Natural killer cell (primary cell): ENCODE measurements around the gene NOXRED1. TPM values are rescaled to one million over a fixed set of nuclear protein-coding genes. Genes with fewer than 3 reads are reported as not detected.
"Not testable (repeated sequence)": the region's sequence is repeated elsewhere in the genome, so short reads cannot be mapped to it uniquely, and the experiment has no call there.

ENCODE experiments used
- ATAC-seq, 3 donors: fragments of 150-1000 bp in 2 of 3; fragments of 200-7000 bp in 1 of 3; cut with Tn5 transposase; 1 replicate in 1 of 3; 2 replicates in 2 of 3; pipeline ENCODE4 v1.10.0; 2021; ENCODE audit warnings: mild to moderate bottlenecking in 2 of 3, moderate library complexity in 2 of 3
- DNase-seq, 2 donors: peaks; one replicate each; pipeline versions ENCODE4 v3.0.0 to v3.0.0-alpha.2; 2013 to 2021; ENCODE audit warnings: mixed read lengths in 1 of 2
- H3K27ac ChIP-seq: one replicate; pipeline ENCODE4 v1.5.1; 2013; ENCODE audit warnings: mild to moderate bottlenecking, low read length
- H3K27me3 ChIP-seq: one replicate; pipeline ENCODE4 v1.6.1; 2013; ENCODE audit warnings: low read length; ENCODE audit not compliant: control insufficient read depth, insufficient read depth
- H3K36me3 ChIP-seq: one replicate; pipeline ENCODE4 v1.6.1; 2013; ENCODE audit warnings: low read length; ENCODE audit not compliant: control insufficient read depth, insufficient read depth
- H3K4me1 ChIP-seq: one replicate; pipeline ENCODE4 v1.6.1; 2013; ENCODE audit warnings: low read length; ENCODE audit not compliant: control insufficient read depth, insufficient read depth
- H3K4me3 ChIP-seq: one replicate; pipeline ENCODE4 v1.5.1; 2013; ENCODE audit warnings: low read length
- H3K9me3 ChIP-seq: one replicate; pipeline ENCODE4 v1.6.1; 2013; ENCODE audit warnings: low read length; ENCODE audit not compliant: control insufficient read depth, insufficient read depth
- H3K27ac Mint-ChIP-seq, 2 donors: one replicate each; pipeline ENCODE4 v1.8.0; 2022; ENCODE audit warnings: mild to moderate bottlenecking in 2 of 2, mixed read lengths in 2 of 2, moderate library complexity in 1 of 2
- H3K27me3 Mint-ChIP-seq, 2 donors: one replicate each; pipeline ENCODE4 v1.8.0; 2022; ENCODE audit warnings: low read depth in 2 of 2, mixed read lengths in 2 of 2
- H3K36me3 Mint-ChIP-seq: one replicate; pipeline ENCODE4 v1.8.0; 2022; ENCODE audit warnings: mixed read lengths
- H3K4me1 Mint-ChIP-seq, 2 donors: one replicate each; pipeline ENCODE4 v1.8.0; 2022; ENCODE audit warnings: mixed read lengths in 2 of 2
- H3K4me3 Mint-ChIP-seq: one replicate; pipeline ENCODE4 v1.8.0; 2022; ENCODE audit warnings: mild to moderate bottlenecking, moderate library complexity, mixed read lengths
- H3K9me3 Mint-ChIP-seq, 2 donors: one replicate each; pipeline ENCODE4 v1.8.0; 2022; ENCODE audit warnings: mixed read lengths in 2 of 2
- WGBS: methylation state at CpG from one replicate; pipeline ENCODE4 v1.1.7; 2013; ENCODE audit warnings: missing lambda C conversion rate; ENCODE audit not compliant: insufficient coverage; 5-methylcytosine and 5-hydroxymethylcytosine counted together
- intact Hi-C: fragments of 100-400 bp; cut with micrococcal nuclease; formaldehyde crosslinking; loops from one replicate; pipeline ENCODE4 v1.14.2; 2022
- total RNA-seq, 4 donors: library from RNA; stranded (reverse); fragments of 120-200 nt in 1 of 4; gene quantifications; one replicate each; pipeline versions ENCODE4 v1.2.3 to v1.2.4, GENCODE V29; 2013 to 2022
- TF ChIP-seq, protein P1 (sequence below): fragments of 200-600 bp; IDR thresholded peaks from one replicate; pipeline ENCODE4 v1.8.0; 2022; ENCODE audit warnings: antibody characterized with exemption

NOXRED1 gene
- total RNA-seq, 3 donors from 2014 or later (not counting 1 experiment from before 2014, with no cell fraction given): 0.25 to 0.52 (median 0.40) TPM

DNA sequence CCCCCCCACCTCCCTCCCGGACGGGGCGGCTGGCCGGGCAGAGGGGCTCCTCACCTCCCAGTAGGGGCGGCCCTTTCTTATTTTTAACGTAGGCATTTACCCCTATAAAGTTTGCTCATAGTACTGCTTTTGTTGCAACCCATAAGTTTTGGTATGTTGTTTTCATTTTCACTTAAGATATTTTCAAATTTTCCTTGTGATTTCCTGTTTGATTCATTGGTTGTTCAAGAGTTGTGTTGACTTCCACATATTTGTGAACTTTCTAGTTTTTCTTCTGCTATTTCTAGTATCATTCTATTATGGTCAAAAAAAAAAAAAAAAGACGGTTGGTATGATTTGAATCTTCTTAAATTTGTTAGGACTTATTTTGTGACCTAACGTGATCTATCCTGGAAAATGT lies 6.5 kb downstream of the NOXRED1 start:
- no peak for ATAC-seq
- H3K4me1 ChIP-seq: no peaks in the 10 kb centered on the region
- H3K36me3 ChIP-seq: peaks cover 2% of the 10 kb centered on the region
- Mint-ChIP-seq H3K36me3 (peaks cover 7% of the 10 kb centered on the region), H3K9me3 (peaks cover 5 to 10% of the 10 kb centered on the region in 2 donors), H3K4me3 (no peak overlapping the region), H3K27ac (no peak overlapping the region), H3K27me3 (no peaks in the 10 kb centered on the region), H3K4me1 (no peaks in the 10 kb centered on the region)
- intact Hi-C loops: no loop called here
- H3K27ac ChIP-seq: no peak overlapping the region
- peaks cover 15% of the 10 kb centered on the region for H3K9me3 ChIP-seq
- no peaks in the 10 kb centered on the region for H3K27me3 ChIP-seq
- H3K4me3 ChIP-seq: no peak overlapping the region
- WGBS: 74% methylated on average over 2 of the region's 8 CpGs
- TF ChIP-seq, protein P1, sequence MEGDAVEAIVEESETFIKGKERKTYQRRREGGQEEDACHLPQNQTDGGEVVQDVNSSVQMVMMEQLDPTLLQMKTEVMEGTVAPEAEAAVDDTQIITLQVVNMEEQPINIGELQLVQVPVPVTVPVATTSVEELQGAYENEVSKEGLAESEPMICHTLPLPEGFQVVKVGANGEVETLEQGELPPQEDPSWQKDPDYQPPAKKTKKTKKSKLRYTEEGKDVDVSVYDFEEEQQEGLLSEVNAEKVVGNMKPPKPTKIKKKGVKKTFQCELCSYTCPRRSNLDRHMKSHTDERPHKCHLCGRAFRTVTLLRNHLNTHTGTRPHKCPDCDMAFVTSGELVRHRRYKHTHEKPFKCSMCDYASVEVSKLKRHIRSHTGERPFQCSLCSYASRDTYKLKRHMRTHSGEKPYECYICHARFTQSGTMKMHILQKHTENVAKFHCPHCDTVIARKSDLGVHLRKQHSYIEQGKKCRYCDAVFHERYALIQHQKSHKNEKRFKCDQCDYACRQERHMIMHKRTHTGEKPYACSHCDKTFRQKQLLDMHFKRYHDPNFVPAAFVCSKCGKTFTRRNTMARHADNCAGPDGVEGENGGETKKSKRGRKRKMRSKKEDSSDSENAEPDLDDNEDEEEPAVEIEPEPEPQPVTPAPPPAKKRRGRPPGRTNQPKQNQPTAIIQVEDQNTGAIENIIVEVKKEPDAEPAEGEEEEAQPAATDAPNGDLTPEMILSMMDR: no peak
- no peak for DNase-seq

DNA sequence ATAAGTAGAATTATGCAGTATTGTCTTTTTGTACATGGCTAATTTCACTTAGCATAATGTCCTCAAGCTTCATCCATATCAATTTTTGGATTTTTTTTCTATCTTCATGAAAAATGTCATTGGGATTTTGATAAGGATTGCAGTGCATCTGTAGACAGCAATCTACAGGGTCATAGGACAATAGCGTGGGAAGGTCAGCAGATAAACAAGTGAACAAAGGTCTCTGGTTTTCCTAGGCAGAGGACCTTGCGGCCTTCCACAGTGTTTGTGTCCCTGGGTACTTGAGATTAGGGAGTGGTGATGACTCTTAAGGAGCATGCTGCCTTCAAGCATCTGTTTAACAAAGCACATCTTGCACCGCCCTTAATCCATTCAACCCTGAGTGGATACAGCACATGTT lies 7.2 kb downstream of the NOXRED1 start:
- H3K27me3 Mint-ChIP-seq, H3K4me1 ChIP-seq, H3K36me3 ChIP-seq, DNase-seq, H3K36me3 Mint-ChIP-seq, H3K27ac ChIP-seq, H3K27ac Mint-ChIP-seq, ATAC-seq, H3K4me1 Mint-ChIP-seq, intact Hi-C loops, H3K27me3 ChIP-seq, H3K4me3 ChIP-seq, H3K9me3 Mint-ChIP-seq, H3K4me3 Mint-ChIP-seq: not testable (repeated sequence)
- WGBS: 100% methylated on average over 1 of the region's 3 CpGs
- H3K9me3 ChIP-seq: peaks cover 15% of the 10 kb centered on the region

DNA sequence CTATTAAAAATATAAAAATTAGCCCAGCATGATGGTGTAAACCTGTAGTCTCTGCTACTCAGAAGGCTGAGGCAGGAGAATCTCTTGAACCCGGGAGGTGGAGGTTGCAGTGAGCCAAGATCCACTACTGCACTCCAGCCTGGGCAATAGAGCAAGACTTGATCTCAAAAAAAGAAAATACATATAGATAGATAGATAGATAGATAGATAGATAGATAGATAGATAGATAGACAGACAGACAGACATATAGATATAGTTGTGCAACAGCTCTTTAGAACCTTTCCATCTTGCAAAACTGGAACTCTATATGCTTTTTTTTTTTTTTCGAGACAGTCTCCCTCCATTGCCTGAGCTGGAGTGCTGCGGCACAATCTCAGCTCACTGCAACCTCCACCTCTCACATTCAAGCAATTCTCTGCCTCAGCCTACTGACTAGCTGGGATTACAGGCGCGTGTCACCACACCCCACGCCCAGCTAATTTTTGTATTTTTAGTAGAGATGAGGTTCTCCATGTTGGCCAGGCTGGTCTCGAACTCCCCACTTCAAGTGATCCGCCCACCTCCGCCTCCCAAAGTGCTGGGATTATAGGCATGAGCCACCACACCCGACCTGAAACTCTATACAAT lies 7.8 kb downstream of the NOXRED1 start:
- ATAC-seq, H3K4me3 ChIP-seq, H3K36me3 ChIP-seq, H3K9me3 Mint-ChIP-seq, intact Hi-C loops, H3K27me3 Mint-ChIP-seq, H3K4me1 Mint-ChIP-seq, DNase-seq, H3K4me1 ChIP-seq, H3K4me3 Mint-ChIP-seq, H3K27ac ChIP-seq, H3K27me3 ChIP-seq, H3K36me3 Mint-ChIP-seq, H3K27ac Mint-ChIP-seq: not testable (repeated sequence)
- 96% methylated on average over 8 of the region's 10 CpGs for WGBS
- peaks cover 15% of the 10 kb centered on the region for H3K9me3 ChIP-seq

DNA sequence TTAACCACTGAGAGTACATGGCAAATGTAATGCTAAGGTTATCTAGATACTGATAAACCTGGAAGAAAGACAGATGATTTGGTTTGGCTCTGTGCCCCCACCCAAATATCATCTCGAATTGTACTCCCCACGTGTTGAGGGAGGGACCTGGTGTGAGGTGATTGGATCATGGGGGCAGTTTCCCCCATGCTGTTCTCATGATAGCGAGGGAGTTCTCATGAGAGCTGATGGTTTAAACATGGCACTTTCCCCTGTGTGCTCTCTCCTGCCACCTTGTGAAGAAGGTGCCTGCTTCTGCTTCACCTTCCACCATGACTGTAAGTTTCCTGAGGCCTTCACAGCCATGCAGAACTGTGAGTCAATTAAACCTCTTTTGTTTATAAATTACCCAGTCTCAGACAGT lies 14.2 kb downstream of the NOXRED1 start:
- Histone ChIP-seq H3K4me1 (no peaks in the 10 kb centered on the region), H3K36me3 (no peaks in the 10 kb centered on the region), H3K27me3 (no peaks in the 10 kb centered on the region), H3K4me3 (no peak overlapping the region), H3K27ac (no peak overlapping the region), H3K9me3 (no peaks in the 10 kb centered on the region)
- TF ChIP-seq, protein P1: no peak
- 60% methylated on average over 3 of the region's 3 CpGs for WGBS
- Mint-ChIP-seq H3K36me3 (no peaks in the 10 kb centered on the region), H3K4me1 (peaks cover 8 to 13% of the 10 kb centered on the region in 2 donors), H3K27me3 (no peaks in the 10 kb centered on the region), H3K27ac (no peak overlapping the region), H3K4me3 (no peak overlapping the region), H3K9me3 (no peaks in the 10 kb centered on the region)
- intact Hi-C loops: no loop called here
- DNase-seq: peak in 1 of 2 donors; percentile 16
- no peak for ATAC-seq
